OCI-LY1 (cell line): ENCODE results near the gene WNT7B.

ENCODE experiments used
- H2AFZ ChIP-seq: fragments of 200-600 bp; sonication (generic), shearing (Covaris generic); 2 replicates; pipeline ENCODE4 v1.6.0; 2014; ENCODE audit warnings: antibody characterized with exemption, mild to moderate bottlenecking, low read length
- H3F3A ChIP-seq: fragments of 200-600 bp; sonication (generic), shearing (Covaris generic); 2 replicates; pipeline ENCODE4 v1.6.0; 2014; ENCODE audit warnings: mild to moderate bottlenecking, antibody characterized with exemption, low read length, moderate library complexity; ENCODE audit not compliant: insufficient read depth
- H3K27ac ChIP-seq: fragments of 200-600 bp; sonication (generic); 2 replicates; pipeline ENCODE4 v1.5.1; 2014; ENCODE audit warnings: low read length, mixed run types, mild to moderate bottlenecking, low read depth; ENCODE audit not compliant: poor library complexity, severe bottlenecking
- H3K27me3 ChIP-seq: fragments of 200-600 bp; sonication (generic); 2 replicates; pipeline ENCODE4 v1.6.0; 2014; ENCODE audit warnings: antibody characterized with exemption, mild to moderate bottlenecking, low read length, moderate library complexity; ENCODE audit not compliant: insufficient read depth
- H3K36me3 ChIP-seq: fragments of 200-600 bp; sonication (generic); 2 replicates; pipeline ENCODE4 v1.6.1; 2014; ENCODE audit warnings: mild to moderate bottlenecking, antibody characterized with exemption, low read length, moderate library complexity, mixed read lengths; ENCODE audit not compliant: insufficient read depth
- H3K4me1 ChIP-seq: fragments of 200-600 bp; sonication (generic); 2 replicates; pipeline ENCODE4 v1.5.1; 2014; ENCODE audit warnings: mild to moderate bottlenecking, low read length, moderate library complexity; ENCODE audit not compliant: insufficient read depth, severe bottlenecking
- H3K4me2 ChIP-seq: fragments of 200-600 bp; sonication (generic), shearing (Covaris generic); 2 replicates; pipeline ENCODE4 v1.6.1; 2014; ENCODE audit warnings: low read length
- H3K4me3 ChIP-seq: fragments of 200-600 bp; sonication (generic); 2 replicates; pipeline ENCODE4 v1.5.1; 2014; ENCODE audit warnings: low read length, low read depth, mild to moderate bottlenecking, mixed read lengths; ENCODE audit not compliant: poor library complexity, severe bottlenecking
- H3K79me2 ChIP-seq: fragments of 200-600 bp; shearing (Covaris generic); 2 replicates; pipeline ENCODE4 v1.6.1; 2016; ENCODE audit warnings: mixed run types, low read length, mixed read lengths; ENCODE audit not compliant: insufficient read depth
- H3K9ac ChIP-seq: fragments of 200-600 bp; sonication (generic), shearing (Covaris generic); 2 replicates; pipeline ENCODE4 v1.6.1; 2014; ENCODE audit warnings: mild to moderate bottlenecking, low read length, mixed read lengths
- H3K9me2 ChIP-seq: fragments of 200-600 bp; sonication (generic), shearing (Covaris generic); 2 replicates; pipeline ENCODE4 v1.6.1; 2014; ENCODE audit warnings: low read depth, mild to moderate bottlenecking, low read length, mixed read lengths
- H3K9me3 ChIP-seq: fragments of 200-600 bp; shearing (Covaris generic); 2 replicates; pipeline ENCODE4 v1.6.1; 2014; ENCODE audit warnings: low read length, mixed read lengths
- H4K20me1 ChIP-seq: fragments of 200-600 bp; sonication (generic), shearing (Covaris generic); 2 replicates; pipeline ENCODE4 v1.6.0; 2016; ENCODE audit warnings: mild to moderate bottlenecking, low read length; ENCODE audit not compliant: insufficient read depth
- CTCF ChIP-seq: fragments of 200-600 bp; sonication (generic), shearing (Covaris generic); IDR thresholded peaks from 2 replicates; pipeline ENCODE4 v1.5.1; 2017; ENCODE audit warnings: mild to moderate bottlenecking, antibody characterized with exemption, low read length, moderate library complexity, mixed read lengths
- EZH2 ChIP-seq: fragments of 200-600 bp; sonication (generic), shearing (Covaris generic); IDR thresholded peaks from 2 replicates; pipeline ENCODE4 v1.8.0; 2017; ENCODE audit warnings: borderline replicate concordance, mixed run types, mild to moderate bottlenecking, antibody characterized with exemption, low read length, moderate library complexity, mixed read lengths

WNT7B gene

GRCh38 chr22:45958971-45959370, 18.0 kb downstream of the WNT7B start:
- no peaks in the 10 kb centered on the region for H3K36me3 ChIP-seq
- H3K9me2 ChIP-seq, result no peaks in the 10 kb centered on the region
- no peaks in the 10 kb centered on the region for H3F3A ChIP-seq
- no peak overlapping the region for H3K27ac ChIP-seq
- no peaks in the 10 kb centered on the region for H3K79me2 ChIP-seq
- no peak for TF ChIP-seq CTCF
- no peak for TF ChIP-seq EZH2
- H3K4me1 ChIP-seq, result no peaks in the 10 kb centered on the region
- no peak overlapping the region for H3K4me2 ChIP-seq
- H3K9me3 ChIP-seq, result no peaks in the 10 kb centered on the region
- H3K9ac ChIP-seq, result no peak overlapping the region
- H3K4me3 ChIP-seq, result no peak overlapping the region
- no peak overlapping the region for H2AFZ ChIP-seq
- no peaks in the 10 kb centered on the region for H4K20me1 ChIP-seq
- H3K27me3 ChIP-seq, result peaks cover 12% of the 10 kb centered on the region

- Histone ChIP-seq H3K9me2 (no peaks in the 10 kb centered on the region), H3K27me3 (peaks cover 16% of the 10 kb centered on the region), H2AFZ (no peak overlapping the region), H3K79me2 (no peaks in the 10 kb centered on the region), H3K4me3 (no peak overlapping the region), H3K9me3 (no peaks in the 10 kb centered on the region), H4K20me1 (no peaks in the 10 kb centered on the region), H3K4me1 (no peaks in the 10 kb centered on the region), H3K36me3 (no peaks in the 10 kb centered on the region), H3K9ac (no peak overlapping the region), H3K27ac (no peak overlapping the region), H3F3A (no peaks in the 10 kb centered on the region), H3K4me2 (no peak overlapping the region)
- TF ChIP-seq CTCF (no peak), EZH2 (no peak)
Observed at GRCh38 chr22:45957826-45958225, 19.1 kb downstream of the WNT7B start.

- no peaks in the 10 kb centered on the region for H4K20me1 ChIP-seq
- no peak overlapping the region for H3K27ac ChIP-seq
- H3K9ac ChIP-seq, result no peak overlapping the region
- no peak for TF ChIP-seq EZH2
- TF ChIP-seq CTCF, result no peak
- no peaks in the 10 kb centered on the region for H3K9me2 ChIP-seq
- H3F3A ChIP-seq, result no peaks in the 10 kb centered on the region
- H3K4me2 ChIP-seq, result no peak overlapping the region
- no peak overlapping the region for H2AFZ ChIP-seq
- no peak overlapping the region for H3K4me3 ChIP-seq
- peaks cover 4% of the 10 kb centered on the region for H3K4me1 ChIP-seq
- no peaks in the 10 kb centered on the region for H3K9me3 ChIP-seq
- H3K79me2 ChIP-seq, result no peaks in the 10 kb centered on the region
- no peaks in the 10 kb centered on the region for H3K36me3 ChIP-seq
- H3K27me3 ChIP-seq, result peaks cover 18% of the 10 kb centered on the region
Observed at GRCh38 chr22:45953178-45953577, 23.8 kb downstream of the WNT7B start.
